Kidney (tissue), 14 donors: ENCODE data around the gene ITPKB. TPM values are rescaled to one million over a fixed set of nuclear protein-coding genes. Genes with fewer than 3 reads are reported as not detected.
A peak's percentile ranks its signal among the peaks of the same experiment; 100 is the strongest.

ENCODE experiments used
- DNase-seq, 5 donors: peaks; one replicate each; pipeline ENCODE4 v3.0.0-alpha.2; 2013 to 2020
- FAIRE-seq: peaks from 2 replicates; lab custom pipeline; 2012; peaks lifted over from hg19 to GRCh38; lab: Jason Lieb, UNC
- H3K27ac ChIP-seq, 2 donors: one replicate each; pipeline ENCODE4 v1.7.0; 2013; ENCODE audit warnings: low read depth in 2 of 2, low read length in 2 of 2, inconsistent platforms in 1 of 2
- H3K27me3 ChIP-seq: one replicate; pipeline ENCODE4 v1.7.1; 2013; ENCODE audit warnings: low read length, inconsistent platforms; ENCODE audit not compliant: control insufficient read depth, insufficient read depth
- H3K36me3 ChIP-seq, 3 donors: one replicate each; pipeline versions ENCODE4 v1.7.0 to v1.7.1; 2013; ENCODE audit warnings: low read length in 3 of 3, control low read depth in 1 of 3, inconsistent platforms in 1 of 3; ENCODE audit not compliant: insufficient read depth in 3 of 3, control insufficient read depth in 2 of 3
- H3K4me1 ChIP-seq, 3 donors: one replicate each; pipeline versions ENCODE4 v1.7.0 to v1.7.1; 2013; ENCODE audit warnings: low read length in 3 of 3, inconsistent platforms in 1 of 3, low read depth in 1 of 3; ENCODE audit not compliant: control insufficient read depth in 2 of 3, insufficient read depth in 2 of 3
- H3K4me3 ChIP-seq, 3 donors: one replicate each; pipeline versions ENCODE4 v1.7.0 to v1.8.1; 2013; ENCODE audit warnings: low read length in 3 of 3, control low read depth in 1 of 3, inconsistent platforms in 1 of 3
- H3K9ac ChIP-seq, 3 donors: one replicate each; pipeline versions ENCODE4 v1.7.0 to v1.7.1; 2013; ENCODE audit warnings: low read length in 3 of 3, control low read depth in 1 of 3, inconsistent platforms in 1 of 3
- H3K9me3 ChIP-seq, 3 donors: one replicate each; pipeline versions ENCODE4 v1.7.0 to v1.7.1; 2013; ENCODE audit warnings: low read length in 3 of 3, control low read depth in 1 of 3, inconsistent platforms in 1 of 3; ENCODE audit not compliant: control insufficient read depth in 2 of 3, insufficient read depth in 1 of 3
- intact Hi-C: fragments of 100-400 bp; cut with DNase I; formaldehyde crosslinking; loops from one replicate; pipeline ENCODE4 v1.11.1; 2022
- polyA plus RNA-seq: library from polyadenylated mRNA; stranded (reverse); fragments of 350-450 nt; fragmentation: Illumina TruSeq; extraction: RNeasy Lipid Tissue Mini Kit (QIAGEN cat#74804); gene quantifications from one replicate; pipeline ENCODE4 v1.2.3, GENCODE V29; 2014; ENCODE audit warnings: low read depth, low replicate concordance; ENCODE audit not compliant: insufficient read depth
- total RNA-seq: library from RNA; stranded (reverse); fragmentation: NEBNext Ultra II Directional; extraction: Animal tissue kit (Norgen Biotek cat#: 25700); gene quantifications from one replicate; pipeline ENCODE4 v1.2.1, GENCODE V29; 2021
- TF ChIP-seq, protein P1 (sequence below): IDR thresholded peaks from 3 replicates; pipeline ENCODE4 v1.5.1; 2012; ENCODE audit warnings: mild to moderate bottlenecking, moderate library complexity, borderline replicate concordance; ENCODE audit not compliant: insufficient read depth; ENCODE audit errors: extremely low read depth
- donor health status: control.
- donor health status: control.
- donor health status: control.
- donor health status: control.
- donor health status: control.
- donor health status: DM: yes; HTN: yes; CAD: no.
- donor health status: Normal renal cell carcinoma (clear cell type).

ITPKB gene
- total and polyA plus RNA-seq, 2 donors from 2014 or later: 20.2 to 39.3 TPM

DNA sequence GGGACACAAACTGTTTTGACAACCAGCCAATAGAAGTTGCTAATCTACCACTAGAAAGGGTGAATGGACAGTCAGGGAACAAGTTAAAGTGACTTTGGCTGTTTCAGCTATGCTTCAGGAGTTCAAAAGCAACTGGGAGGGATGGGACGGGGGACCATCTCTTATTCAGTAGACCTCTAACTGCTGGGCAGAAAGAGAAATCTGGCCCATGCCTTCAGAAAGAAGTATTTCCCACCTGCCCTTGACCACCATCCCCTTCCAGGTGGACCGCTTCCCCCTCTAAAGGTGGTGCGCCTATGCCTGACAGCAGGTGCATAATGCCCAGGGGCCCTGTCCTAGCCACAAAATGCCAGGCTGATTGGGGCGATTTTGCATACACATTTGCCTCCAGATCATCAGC, 5.2 kb downstream of the ITPKB start:
- no peaks in the 10 kb centered on the region for H3K9me3 ChIP-seq
- peaks cover 3 to 19% (median 11%) of the 10 kb centered on the region in 3 donors for H3K4me1 ChIP-seq
- peak overlapping the region in 2 of 3 donors; percentile 34 to 62 for H3K9ac ChIP-seq
- H3K4me3 ChIP-seq: peak overlapping the region in 2 of 3 donors; percentile 36 to 72
- H3K27me3 ChIP-seq: no peaks in the 10 kb centered on the region
- peak in 1 of 5 donors; percentile 20 for DNase-seq
- TF ChIP-seq, protein P1, sequence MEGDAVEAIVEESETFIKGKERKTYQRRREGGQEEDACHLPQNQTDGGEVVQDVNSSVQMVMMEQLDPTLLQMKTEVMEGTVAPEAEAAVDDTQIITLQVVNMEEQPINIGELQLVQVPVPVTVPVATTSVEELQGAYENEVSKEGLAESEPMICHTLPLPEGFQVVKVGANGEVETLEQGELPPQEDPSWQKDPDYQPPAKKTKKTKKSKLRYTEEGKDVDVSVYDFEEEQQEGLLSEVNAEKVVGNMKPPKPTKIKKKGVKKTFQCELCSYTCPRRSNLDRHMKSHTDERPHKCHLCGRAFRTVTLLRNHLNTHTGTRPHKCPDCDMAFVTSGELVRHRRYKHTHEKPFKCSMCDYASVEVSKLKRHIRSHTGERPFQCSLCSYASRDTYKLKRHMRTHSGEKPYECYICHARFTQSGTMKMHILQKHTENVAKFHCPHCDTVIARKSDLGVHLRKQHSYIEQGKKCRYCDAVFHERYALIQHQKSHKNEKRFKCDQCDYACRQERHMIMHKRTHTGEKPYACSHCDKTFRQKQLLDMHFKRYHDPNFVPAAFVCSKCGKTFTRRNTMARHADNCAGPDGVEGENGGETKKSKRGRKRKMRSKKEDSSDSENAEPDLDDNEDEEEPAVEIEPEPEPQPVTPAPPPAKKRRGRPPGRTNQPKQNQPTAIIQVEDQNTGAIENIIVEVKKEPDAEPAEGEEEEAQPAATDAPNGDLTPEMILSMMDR: no peak
- intact Hi-C loops: no loop called here
- FAIRE-seq: no peak
- peaks cover 0 to 2% (median 0%) of the 10 kb centered on the region in 3 donors for H3K36me3 ChIP-seq
- peak overlapping the region; percentile 71 to 79 for H3K27ac ChIP-seq

DNA sequence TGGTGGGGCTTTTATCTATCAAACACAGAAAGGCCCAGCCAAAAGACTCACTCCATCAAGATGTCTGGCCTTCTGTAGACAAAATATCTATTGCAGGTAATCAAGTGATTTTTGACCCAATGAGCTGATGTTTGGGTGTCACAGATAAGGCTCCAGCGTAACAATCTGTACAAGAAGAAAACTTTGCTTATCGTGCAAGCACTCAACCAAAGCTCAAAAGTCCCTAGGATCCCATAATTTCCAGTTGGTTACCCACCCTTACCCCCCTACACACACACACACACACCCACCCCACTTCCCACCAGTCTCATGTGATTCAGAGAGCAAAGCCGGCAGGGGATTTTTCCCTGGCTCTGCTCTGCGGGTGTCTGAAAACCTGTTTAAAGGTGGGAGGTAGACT, 5.8 kb downstream of the ITPKB start:
- Histone ChIP-seq H3K9me3 (no peaks in the 10 kb centered on the region), H3K4me3 (peak overlapping the region in 2 of 3 donors; percentile 36 to 72), H3K9ac (peak overlapping the region in 2 of 3 donors; percentile 18 to 62), H3K27ac (peak overlapping the region; percentile 71 to 79), H3K27me3 (no peaks in the 10 kb centered on the region), H3K4me1 (peaks cover 3 to 23% (median 15%) of the 10 kb centered on the region in 3 donors), H3K36me3 (peaks cover 0 to 2% (median 0%) of the 10 kb centered on the region in 3 donors)
- TF ChIP-seq, protein P1: no peak
- FAIRE-seq (no peak), DNase-seq (peak in 4 of 5 donors; percentile 55 to 74 (median 63))
- intact Hi-C loops: no loop called here

DNA sequence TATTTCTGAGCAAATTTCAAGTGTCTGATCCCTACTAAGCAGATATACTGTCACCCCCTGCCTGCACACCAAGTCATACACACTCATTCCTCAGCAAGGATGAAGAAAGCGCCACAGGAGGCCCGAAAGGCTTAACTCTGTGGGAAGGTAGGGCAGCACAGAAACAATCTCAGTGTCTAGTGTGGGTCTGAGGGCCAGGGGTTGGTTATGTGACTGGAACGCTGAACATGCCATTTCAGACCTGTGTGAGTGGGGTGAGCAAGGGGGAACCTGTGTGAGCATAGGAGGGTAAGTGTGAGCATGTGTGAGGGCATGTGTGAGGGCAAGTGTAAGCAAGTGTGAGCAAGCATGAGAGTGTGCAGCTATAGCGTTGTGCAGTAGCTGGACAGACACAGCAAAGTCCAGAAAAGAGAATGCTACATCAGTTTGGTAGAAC, 6.2 kb downstream of the ITPKB start:
- peaks cover 3 to 25% (median 15%) of the 10 kb centered on the region in 3 donors for H3K4me1 ChIP-seq
- H3K4me3 ChIP-seq: peak overlapping the region in 2 of 3 donors; percentile 12 to 72
- TF ChIP-seq, protein P1: no peak
- DNase-seq: no peak
- peak overlapping the region; percentile 71 to 79 for H3K27ac ChIP-seq
- no peaks in the 10 kb centered on the region for H3K27me3 ChIP-seq
- peaks cover 0 to 2% (median 0%) of the 10 kb centered on the region in 3 donors for H3K36me3 ChIP-seq
- intact Hi-C loops: no loop called here
- H3K9me3 ChIP-seq: no peaks in the 10 kb centered on the region
- no peak for FAIRE-seq
- H3K9ac ChIP-seq: peak overlapping the region in 2 of 3 donors; percentile 18 to 62
